GM18519 (cell line): ENCODE results near the gene TSGA10IP.
"Not testable (repeated sequence)": the region's sequence is repeated elsewhere in the genome, so short reads cannot be mapped to it uniquely, and the experiment has no call there.

Experiments
- ATAC-seq: cut with Tn5 transposase; IDR thresholded peaks from one replicate; pipeline ENCODE4 v1.9.1; 2021; ENCODE audit warnings: mild to moderate bottlenecking, moderate library complexity; ENCODE audit not compliant: unreplicated experiment, low FRiP score

Gene TSGA10IP

GRCh38 chr11:65945941-65946558 lies 770 bp downstream of the TSGA10IP start:
- no peak for ATAC-seq

- no peak for ATAC-seq
These were observed 1.4 kb downstream of the TSGA10IP start for GRCh38 chr11:65946655-65947054.

GRCh38 chr11:65947133-65947532 lies 1.9 kb downstream of the TSGA10IP start:
- no peak for ATAC-seq

- no peak for ATAC-seq
These were observed 2.4 kb downstream of the TSGA10IP start for GRCh38 chr11:65947603-65948125.

- ATAC-seq, result not testable (repeated sequence)
These were observed 5.4 kb downstream of the TSGA10IP start for GRCh38 chr11:65950711-65951110.

- not testable (repeated sequence) for ATAC-seq
These were observed 6.4 kb downstream of the TSGA10IP start for GRCh38 chr11:65951641-65952040.

GRCh38 chr11:65952052-65952521 lies 6.8 kb downstream of the TSGA10IP start:
- no peak for ATAC-seq

GRCh38 chr11:65953471-65953870 lies 8.2 kb downstream of the TSGA10IP start:
- no peak for ATAC-seq

GRCh38 chr11:65954771-65955170 lies 9.5 kb downstream of the TSGA10IP start:
- ATAC-seq, result no peak

- ATAC-seq, result no peak
These were observed 13.0 kb downstream of the TSGA10IP start for GRCh38 chr11:65958291-65958690.

- no peak for ATAC-seq
These were observed 13.6 kb downstream of the TSGA10IP start for GRCh38 chr11:65958774-65959420.

- ATAC-seq, result no peak
These were observed 15.6 kb downstream of the TSGA10IP start for GRCh38 chr11:65960824-65961266.

GRCh38 chr11:65961267-65962140 lies 16.2 kb downstream of the TSGA10IP start, which contains the start of gene SART1:
SART1 (plus strand) TSS chr11:65961734; CDS start chr11:65961781, 47 bp downstream.
- peak; percentile 63 for ATAC-seq

- no peak for ATAC-seq
These were observed 16.9 kb downstream of the TSGA10IP start for GRCh38 chr11:65962141-65962564.

- no peak for ATAC-seq
These were observed 19.6 kb downstream of the TSGA10IP start for GRCh38 chr11:65964906-65965305.

- no peak for ATAC-seq
These were observed 20.9 kb downstream of the TSGA10IP start for GRCh38 chr11:65965986-65966762.

- no peak for ATAC-seq
These were observed 22.2 kb downstream of the TSGA10IP start for GRCh38 chr11:65967329-65967934.

- no peak for ATAC-seq
These were observed 23.6 kb downstream of the TSGA10IP start for GRCh38 chr11:65968600-65969482.

- ATAC-seq, result no peak
These were observed 26.8 kb downstream of the TSGA10IP start for GRCh38 chr11:65972116-65972515.
